Measurements from ENCODE around the gene STPG2. TPM values are rescaled to one million over a fixed set of nuclear protein-coding genes. Genes with fewer than 3 reads are reported as not detected.

STPG2 gene
- total and polyA plus RNA-seq, 2 of the 4 experiments (the other 2 are of a cell fraction) = not detected

DNA sequence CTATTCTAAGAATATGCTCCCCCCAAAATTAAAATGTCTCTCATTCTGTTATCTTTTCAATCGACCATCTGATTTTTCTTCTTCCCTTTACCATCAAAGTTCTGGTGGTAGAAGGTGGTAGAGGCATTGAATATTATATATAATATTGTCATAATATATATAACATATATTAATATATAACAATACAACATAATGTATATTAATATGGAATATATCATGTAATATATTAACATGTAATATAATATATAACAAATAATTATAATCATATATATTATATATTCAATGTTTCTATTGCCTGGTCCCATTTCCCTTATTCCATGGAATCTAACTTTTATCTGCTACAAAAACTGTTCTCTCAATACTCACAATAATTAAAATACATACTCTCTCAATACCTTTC is 40.6 kb downstream of the STPG2 start:
- Histone ChIP-seq H3K4me1 (ENCODE audit: control insufficient read depth, insufficient read depth, low read length) (no peaks in the 10 kb centered on the region), H3K9ac (ENCODE audit: low read depth, low read length) (no peak overlapping the region), H3K56ac (ENCODE audit: extremely low read depth, insufficient read depth, low read length) (no peak overlapping the region), H4K20me1 (ENCODE audit: insufficient read depth, low read length) (no peaks in the 10 kb centered on the region), H4K5ac (ENCODE audit: low read depth, low read length) (no peak overlapping the region), H3K36me3 (ENCODE audit: control insufficient read depth, insufficient read depth, low read length) (no peaks in the 10 kb centered on the region), H3K4ac (ENCODE audit: low read depth, low read length) (no peak overlapping the region), H2BK15ac (ENCODE audit: low read depth, low read length) (no peak overlapping the region), H2AK5ac (ENCODE audit: low read depth, low read length) (no peak overlapping the region), H3K23ac (ENCODE audit: low read depth, low read length) (no peak overlapping the region), H3K14ac (replicated peaks; ENCODE audit: low read depth, low read length) (no peak overlapping the region), H2AK9ac (replicated peaks; ENCODE audit: low read depth, low read length, poor library complexity) (no peak overlapping the region), H3K27me3 (ENCODE audit: control insufficient read depth, insufficient read depth, low read length) (no peaks in the 10 kb centered on the region), H3K79me1 (ENCODE audit: low read depth in 1 of 2, low read length in 2 of 2) (no peaks in the 10 kb centered on the region), H3K9me3 (ENCODE audit: control insufficient read depth, insufficient read depth, low read length) (no peaks in the 10 kb centered on the region), H2AFZ (replicated peaks; ENCODE audit: low read length, poor library complexity) (no peak overlapping the region), H2BK20ac (ENCODE audit: low read depth, low read length) (no peak overlapping the region), H3K4me3 (ENCODE audit: insufficient read depth, low read depth, low read length) (no peak overlapping the region), H3K9me1 (ENCODE audit: insufficient read depth, low read length) (no peaks in the 10 kb centered on the region), H3K27ac (ENCODE audit: insufficient read depth, low read length) (no peak overlapping the region), H4K91ac (ENCODE audit: insufficient read depth, low read depth, low read length) (no peak overlapping the region), H3K18ac (ENCODE audit: low read depth, low read length) (no peak overlapping the region), H2BK5ac (ENCODE audit: low read depth, low read length, poor library complexity, severe bottlenecking) (no peak overlapping the region), H2BK120ac (ENCODE audit: low read depth, low read length) (no peak overlapping the region), H4K8ac (ENCODE audit: low read depth in 2 of 2, low read length in 2 of 2) (no peak overlapping the region), H3K4me2 (ENCODE audit: low read depth, low read length) (no peak overlapping the region)
- dilution Hi-C loops (cut with HindIII; ENCODE audit: low sequenced_read_pairs, unreplicated experiment) = no loop called here
- ChIA-PET POLR2A (ENCODE audit: unreplicated experiment) (no interaction called here), CTCF (no interaction called here)
- in situ Hi-C loops (cut with MboI; ENCODE audit: low sequenced_read_pairs) = no loop called here
- TF ChIP-seq CHD1 (IDR thresholded peaks at IDR 0.05; ENCODE audit: low read depth, low read length) (no peak), BHLHE40 (IDR thresholded peaks at IDR 0.05; ENCODE audit: low read depth, low read length) (no peak), RCOR1 (IDR thresholded peaks at IDR 0.05; ENCODE audit: insufficient replicate concordance, low read length) (no peak), POLR2A (IDR thresholded peaks at IDR 0.05; ENCODE audit: low read depth, low read length) (no peak), SMC3 (IDR thresholded peaks at IDR 0.05; ENCODE audit: low read depth, low read length) (no peak), RAD21 (IDR thresholded peaks at IDR 0.05; ENCODE audit: low read length) (no peak), RFX5 (IDR thresholded peaks at IDR 0.05; ENCODE audit: low read depth, low read length) (no peak), MAZ (IDR thresholded peaks at IDR 0.05; ENCODE audit: borderline replicate concordance, low read depth, low read length) (no peak), ELK1 (IDR thresholded peaks at IDR 0.05; ENCODE audit: borderline replicate concordance, low read depth, low read length) (no peak), MXI1 (IDR thresholded peaks at IDR 0.05; ENCODE audit: borderline replicate concordance, low read depth, low read length) (no peak), NFE2L2 (IDR thresholded peaks at IDR 0.05; ENCODE audit: low read depth, low read length) (no peak), FOS (IDR thresholded peaks at IDR 0.05; ENCODE audit: low read depth, low read length) (no peak), MAFK (IDR thresholded peaks at IDR 0.05; ENCODE audit: low read depth, low read length) (no peak), CEBPB (IDR thresholded peaks at IDR 0.05; ENCODE audit: low read depth, low read length) (no peak)
- TF ChIP-seq, protein P1, sequence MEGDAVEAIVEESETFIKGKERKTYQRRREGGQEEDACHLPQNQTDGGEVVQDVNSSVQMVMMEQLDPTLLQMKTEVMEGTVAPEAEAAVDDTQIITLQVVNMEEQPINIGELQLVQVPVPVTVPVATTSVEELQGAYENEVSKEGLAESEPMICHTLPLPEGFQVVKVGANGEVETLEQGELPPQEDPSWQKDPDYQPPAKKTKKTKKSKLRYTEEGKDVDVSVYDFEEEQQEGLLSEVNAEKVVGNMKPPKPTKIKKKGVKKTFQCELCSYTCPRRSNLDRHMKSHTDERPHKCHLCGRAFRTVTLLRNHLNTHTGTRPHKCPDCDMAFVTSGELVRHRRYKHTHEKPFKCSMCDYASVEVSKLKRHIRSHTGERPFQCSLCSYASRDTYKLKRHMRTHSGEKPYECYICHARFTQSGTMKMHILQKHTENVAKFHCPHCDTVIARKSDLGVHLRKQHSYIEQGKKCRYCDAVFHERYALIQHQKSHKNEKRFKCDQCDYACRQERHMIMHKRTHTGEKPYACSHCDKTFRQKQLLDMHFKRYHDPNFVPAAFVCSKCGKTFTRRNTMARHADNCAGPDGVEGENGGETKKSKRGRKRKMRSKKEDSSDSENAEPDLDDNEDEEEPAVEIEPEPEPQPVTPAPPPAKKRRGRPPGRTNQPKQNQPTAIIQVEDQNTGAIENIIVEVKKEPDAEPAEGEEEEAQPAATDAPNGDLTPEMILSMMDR (conservative IDR thresholded peaks at IDR 0.05; ENCODE audit: low read depth, low read length) = no peak
- TF ChIP-seq, protein P2, sequence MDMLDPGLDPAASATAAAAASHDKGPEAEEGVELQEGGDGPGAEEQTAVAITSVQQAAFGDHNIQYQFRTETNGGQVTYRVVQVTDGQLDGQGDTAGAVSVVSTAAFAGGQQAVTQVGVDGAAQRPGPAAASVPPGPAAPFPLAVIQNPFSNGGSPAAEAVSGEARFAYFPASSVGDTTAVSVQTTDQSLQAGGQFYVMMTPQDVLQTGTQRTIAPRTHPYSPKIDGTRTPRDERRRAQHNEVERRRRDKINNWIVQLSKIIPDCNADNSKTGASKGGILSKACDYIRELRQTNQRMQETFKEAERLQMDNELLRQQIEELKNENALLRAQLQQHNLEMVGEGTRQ (IDR thresholded peaks at IDR 0.05; ENCODE audit: low read depth, low read length) = no peak
- intact Hi-C loops (cut with micrococcal nuclease) = no loop called here
- no CpG with 5 or more reads among the region's 1 CpG for WGBS, 2 experiments (ENCODE audit: extremely low coverage in 2 of 2, insufficient read length in 1 of 2)
- DNase-seq (no peak), ATAC-seq (ENCODE audit: low read depth) (no peak)
- no TSS peak for BruUV-seq (replicated peaks)
